Upper lobe of left lung (tissue), 6 donors: ENCODE results near the gene PRDM16. TPM values are rescaled to one million over a fixed set of nuclear protein-coding genes. Genes with fewer than 3 reads are reported as not detected.

Experiments
- ATAC-seq, 2 donors: fragments of 200-7000 bp; cut with Tn5 transposase; one replicate each; pipeline ENCODE4 v1.9.1; 2022; ENCODE audit warnings: mild to moderate bottlenecking in 2 of 2, moderate library complexity in 2 of 2; ENCODE audit not compliant: low FRiP score in 2 of 2
- DNase-seq, 2 donors: peaks; one replicate each; pipeline ENCODE4 v3.0.0-alpha.2; 2019 to 2020
- H3K27ac ChIP-seq, 4 donors: fragments of 200-600 bp; sonication (generic); one replicate each; pipeline ENCODE4 v1.5.1; 2016 to 2019
- H3K27me3 ChIP-seq, 4 donors: fragments of 200-600 bp; sonication (generic); one replicate each; pipeline ENCODE4 v1.5.1; 2017 to 2019
- H3K36me3 ChIP-seq, 4 donors: fragments of 200-600 bp; sonication (generic); one replicate each; pipeline ENCODE4 v1.5.1; 2016 to 2019
- H3K4me1 ChIP-seq, 4 donors: fragments of 200-600 bp; sonication (generic); one replicate each; pipeline ENCODE4 v1.5.1; 2018 to 2019
- H3K4me3 ChIP-seq, 4 donors: fragments of 200-600 bp; sonication (generic); one replicate each; pipeline ENCODE4 v1.5.1; 2017 to 2019; ENCODE audit warnings: mild to moderate bottlenecking in 2 of 4, moderate library complexity in 1 of 4
- H3K9me3 ChIP-seq, 4 donors: fragments of 200-600 bp; sonication (generic); one replicate each; pipeline ENCODE4 v1.5.1; 2018 to 2019
- EP300 ChIP-seq, 4 donors: sonication (generic); formaldehyde crosslinking; IDR thresholded peaks; one replicate each; pipeline ENCODE4 v1.5.1; 2017; ENCODE audit warnings: antibody characterized with exemption in 4 of 4, control low read depth in 2 of 4
- POLR2A ChIP-seq, 4 donors: fragments of 450-650 bp; IDR thresholded peaks; one replicate each; pipeline ENCODE4 v1.5.1; 2016 to 2017; ENCODE audit warnings: antibody characterized with exemption in 4 of 4, mild to moderate bottlenecking in 2 of 4
- POLR2AphosphoS5 ChIP-seq, 2 donors: sonication (generic); formaldehyde crosslinking; IDR thresholded peaks; one replicate each; pipeline ENCODE4 v1.5.1; 2017; ENCODE audit warnings: antibody characterized with exemption in 2 of 2
- WGBS, 2 donors: methylation state at CpG; one replicate each; pipeline ENCODE4 v1.1.5; 2017 to 2018; 5-methylcytosine and 5-hydroxymethylcytosine counted together
- total RNA-seq, 6 donors: library from RNA; depleted of rRNA in 4 of 6; stranded (reverse); fragments of >200 nt in 4 of 6; gene quantifications; one replicate each; pipeline versions ENCODE4 v1.1.0 to v1.2.1, GENCODE V29; 2016 to 2021
- TF ChIP-seq, protein P1 (sequence below), 6 experiments: fragments of 450-650 bp in 4 of 6; fragments of 200-600 bp in 2 of 6; sonication (generic) in 2 of 6; IDR thresholded peaks; one replicate each; pipeline ENCODE4 v1.5.1; 2016 to 2019; ENCODE audit warnings: antibody characterized with exemption in 6 of 6
- donor health status: DM: no; HTN: no; CAD: no; lungs with moderate emphysema.
- donor health status: DM: no; HTN: yes; CAD: no; lungs with severe emphysema.

The PRDM16 gene
- total RNA-seq, 6 donors from 2014 or later, result 12.3 to 54.5 (median 21.2) TPM

DNA sequence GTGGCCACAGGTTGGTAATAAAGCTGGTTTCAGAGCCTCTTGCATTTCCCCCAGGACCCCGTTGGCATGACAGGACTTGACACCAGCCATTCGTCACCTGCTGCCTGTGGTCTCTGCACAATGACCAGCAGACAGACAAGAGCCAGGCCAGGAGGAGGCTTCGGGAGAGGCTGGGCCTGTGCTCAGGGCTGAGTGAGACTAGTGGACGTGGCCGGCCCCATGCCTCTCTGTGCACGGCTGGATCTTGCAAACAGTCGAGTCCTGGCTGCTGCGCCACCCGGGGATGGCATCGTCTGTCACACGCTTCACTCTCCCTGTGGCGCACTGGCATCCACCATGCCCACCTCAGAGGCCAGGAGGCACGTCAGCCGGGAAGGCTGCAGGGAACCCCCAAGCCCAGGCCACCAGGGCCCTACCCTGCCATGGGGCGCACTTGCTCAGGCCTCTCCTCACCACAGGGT lies 208.0 kb downstream of the PRDM16 start:
- DNase-seq (peak in 1 of 2 donors; percentile 69), ATAC-seq (no peak)
- 81% methylated on average over 10 to 14 of the region's 15 CpGs for WGBS, 2 donors
- Histone ChIP-seq H3K4me1 (no peaks in the 10 kb centered on the region), H3K9me3 (no peaks in the 10 kb centered on the region), H3K27me3 (no peaks in the 10 kb centered on the region), H3K36me3 (no peaks in the 10 kb centered on the region), H3K27ac (no peak overlapping the region), H3K4me3 (no peak overlapping the region)
- no peak for TF ChIP-seq POLR2AphosphoS5 (IDR thresholded peaks at IDR 0.05)
- TF ChIP-seq EP300 (IDR thresholded peaks at IDR 0.05), result no peak
- TF ChIP-seq POLR2A (IDR thresholded peaks at IDR 0.05), result no peak
- TF ChIP-seq, protein P1, sequence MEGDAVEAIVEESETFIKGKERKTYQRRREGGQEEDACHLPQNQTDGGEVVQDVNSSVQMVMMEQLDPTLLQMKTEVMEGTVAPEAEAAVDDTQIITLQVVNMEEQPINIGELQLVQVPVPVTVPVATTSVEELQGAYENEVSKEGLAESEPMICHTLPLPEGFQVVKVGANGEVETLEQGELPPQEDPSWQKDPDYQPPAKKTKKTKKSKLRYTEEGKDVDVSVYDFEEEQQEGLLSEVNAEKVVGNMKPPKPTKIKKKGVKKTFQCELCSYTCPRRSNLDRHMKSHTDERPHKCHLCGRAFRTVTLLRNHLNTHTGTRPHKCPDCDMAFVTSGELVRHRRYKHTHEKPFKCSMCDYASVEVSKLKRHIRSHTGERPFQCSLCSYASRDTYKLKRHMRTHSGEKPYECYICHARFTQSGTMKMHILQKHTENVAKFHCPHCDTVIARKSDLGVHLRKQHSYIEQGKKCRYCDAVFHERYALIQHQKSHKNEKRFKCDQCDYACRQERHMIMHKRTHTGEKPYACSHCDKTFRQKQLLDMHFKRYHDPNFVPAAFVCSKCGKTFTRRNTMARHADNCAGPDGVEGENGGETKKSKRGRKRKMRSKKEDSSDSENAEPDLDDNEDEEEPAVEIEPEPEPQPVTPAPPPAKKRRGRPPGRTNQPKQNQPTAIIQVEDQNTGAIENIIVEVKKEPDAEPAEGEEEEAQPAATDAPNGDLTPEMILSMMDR (IDR thresholded peaks at IDR 0.05), result no peak

DNA sequence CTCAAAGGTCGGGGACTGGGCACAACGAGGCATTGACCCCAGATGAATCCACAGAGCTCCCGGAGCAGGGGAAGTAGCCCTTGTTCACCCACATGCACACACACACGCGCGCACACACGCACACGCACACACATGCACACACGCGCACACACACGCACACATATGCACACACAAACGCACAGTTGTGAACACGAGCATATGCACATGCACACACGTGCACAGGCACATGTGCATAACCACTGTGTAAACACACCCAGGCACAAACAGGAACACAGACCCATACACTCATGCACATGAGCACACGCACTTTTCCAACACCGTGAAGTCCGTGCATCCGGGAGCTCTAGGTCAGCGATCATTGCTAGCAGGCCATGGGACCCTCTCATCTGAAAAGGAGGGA lies 208.6 kb downstream of the PRDM16 start:
- Histone ChIP-seq H3K36me3 (no peaks in the 10 kb centered on the region), H3K9me3 (no peaks in the 10 kb centered on the region), H3K27me3 (no peaks in the 10 kb centered on the region), H3K4me3 (no peak overlapping the region), H3K4me1 (no peaks in the 10 kb centered on the region), H3K27ac (no peak overlapping the region)
- WGBS, 2 donors, result 86 to 92% methylated on average over 19 of the region's 19 CpGs
- ATAC-seq, result no peak
- DNase-seq, result peak in 1 of 2 donors; percentile 37
- TF ChIP-seq EP300 (IDR thresholded peaks at IDR 0.05) (no peak), POLR2AphosphoS5 (IDR thresholded peaks at IDR 0.05) (no peak), POLR2A (IDR thresholded peaks at IDR 0.05) (no peak)
- TF ChIP-seq, protein P1 (IDR thresholded peaks at IDR 0.05), result no peak

DNA sequence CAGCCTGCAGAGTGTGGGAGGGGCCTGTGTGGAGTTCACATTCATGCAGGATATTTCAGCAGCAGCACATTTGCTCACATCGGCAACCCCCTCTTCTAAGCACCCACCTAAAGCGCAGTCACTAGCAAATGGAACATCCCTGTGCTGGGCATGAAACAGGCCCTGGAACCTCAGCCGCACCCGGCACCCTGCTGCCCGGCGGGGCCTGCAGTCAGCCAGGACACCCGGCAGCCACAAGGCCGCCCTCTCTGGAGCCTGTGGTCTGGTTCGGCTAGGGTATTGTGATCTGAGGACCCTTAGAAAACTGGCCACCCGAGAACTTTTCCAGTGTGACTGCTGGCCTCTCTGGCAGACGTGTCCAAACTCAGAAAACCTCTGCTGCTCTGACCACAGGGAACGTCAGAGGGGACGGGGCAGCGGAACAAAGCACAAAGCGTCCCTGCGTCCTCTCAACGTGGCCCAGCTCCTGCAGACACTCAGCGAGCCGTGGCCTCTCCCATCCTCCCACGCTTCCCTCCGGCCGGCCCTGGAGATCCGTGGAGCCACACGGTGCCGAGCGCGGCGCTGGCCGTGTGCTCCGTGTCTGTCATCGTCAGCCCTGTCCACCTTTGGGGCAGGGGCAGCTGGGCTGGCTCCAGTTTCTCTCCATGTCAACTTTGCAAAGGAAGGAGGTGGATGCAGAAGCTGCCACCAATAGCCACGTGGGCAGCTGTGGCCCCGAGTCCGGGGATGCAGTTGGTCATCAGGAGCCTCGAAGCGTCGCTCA lies 209.6 kb downstream of the PRDM16 start:
- 79 to 91% methylated on average over 17 to 37 of the region's 37 CpGs for WGBS, 2 donors
- no peaks in the 10 kb centered on the region for H3K27me3 ChIP-seq
- TF ChIP-seq POLR2A (IDR thresholded peaks at IDR 0.05), result no peak
- TF ChIP-seq POLR2AphosphoS5 (IDR thresholded peaks at IDR 0.05), result no peak
- TF ChIP-seq, protein P1 (IDR thresholded peaks at IDR 0.05), result no peak
- TF ChIP-seq EP300 (IDR thresholded peaks at IDR 0.05), result no peak
- H3K4me1 ChIP-seq, result peaks cover 0 to 2% (median 0%) of the 10 kb centered on the region in 4 donors
- no peaks in the 10 kb centered on the region for H3K36me3 ChIP-seq
- DNase-seq, result peak in 1 of 2 donors; percentile 62
- H3K4me3 ChIP-seq, result no peak overlapping the region
- ATAC-seq, result no peak
- no peak overlapping the region for H3K27ac ChIP-seq
- no peaks in the 10 kb centered on the region for H3K9me3 ChIP-seq

GRCh38 chr1:3279182-3279470 lies 210.1 kb downstream of the PRDM16 start:
- no peaks in the 10 kb centered on the region for H3K27me3 ChIP-seq
- 67 to 91% methylated on average over 3 to 15 of the region's 19 CpGs for WGBS, 2 donors

More at GRCh38 chr1:3279182-3279470, 210.1 kb downstream of the PRDM16 start:
- no peak overlapping the region for H3K4me3 ChIP-seq
- H3K4me1 ChIP-seq, result peaks cover 0 to 6% (median 1%) of the 10 kb centered on the region in 4 donors
- H3K36me3 ChIP-seq, result no peaks in the 10 kb centered on the region
- no peak overlapping the region for H3K27ac ChIP-seq
- DNase-seq (peak in 1 of 2 donors; percentile 78), ATAC-seq (no peak)
- H3K9me3 ChIP-seq, result no peaks in the 10 kb centered on the region
- TF ChIP-seq POLR2A (IDR thresholded peaks at IDR 0.05) (no peak), POLR2AphosphoS5 (IDR thresholded peaks at IDR 0.05) (no peak), EP300 (IDR thresholded peaks at IDR 0.05) (no peak)
- TF ChIP-seq, protein P1 (IDR thresholded peaks at IDR 0.05), result no peak
